WI38 (cell line): Measurements from ENCODE around the gene SARM1.

Experiments used
- H3K4me3 ChIP-seq: 2 replicates; pipeline ENCODE4 v1.5.1; 2011; ENCODE audit warnings: low read depth, mild to moderate bottlenecking, control low read depth, low read length
- CTCF ChIP-seq: IDR thresholded peaks from 2 replicates; pipeline ENCODE4 v1.5.1; 2012; ENCODE audit warnings: low read depth, mild to moderate bottlenecking, control low read depth, low read length

SARM1 gene

GRCh38 chr17:28364665-28365363 is 6.7 kb upstream of the SARM1 start, which contains the start of gene SEBOX:
TSS of gene SEBOX (minus strand) at chr17:28365199. CDS start at chr17:28365151, 48 bp downstream.
- no peak within 1 kb of the TSS for H3K4me3 ChIP-seq
- TF ChIP-seq CTCF = no peak

- TF ChIP-seq CTCF = no peak
- no peak overlapping the region for H3K4me3 ChIP-seq
These were observed 6.0 kb upstream of the SARM1 start for GRCh38 chr17:28365487-28365886.

GRCh38 chr17:28366605-28367004 is 4.9 kb upstream of the SARM1 start:
- no peak for TF ChIP-seq CTCF
- no peak overlapping the region for H3K4me3 ChIP-seq

GRCh38 chr17:28367641-28368305 is 3.7 kb upstream of the SARM1 start:
- no peak overlapping the region for H3K4me3 ChIP-seq
- TF ChIP-seq CTCF = no peak

GRCh38 chr17:28368306-28368831 is 3.1 kb upstream of the SARM1 start:
- no peak overlapping the region for H3K4me3 ChIP-seq
- TF ChIP-seq CTCF = no peak

GRCh38 chr17:28368915-28369683 is 2.4 kb upstream of the SARM1 start:
- no peak for TF ChIP-seq CTCF
- H3K4me3 ChIP-seq = no peak overlapping the region
